CD4-positive, alpha-beta T cell treated with Interleukin-12 subunit alpha and Interleukin-12 subunit beta, for 1 hour (primary cell): ENCODE results near the gene YTHDC2.

Experiments
- DNase-seq: peaks from one replicate; pipeline ENCODE4 v3.0.0-alpha.2; 2020

YTHDC2 gene

GRCh38 chr5:113607361-113607760, 93.9 kb downstream of the YTHDC2 start:
- DNase-seq = no peak

- no peak for DNase-seq
These were observed 94.7 kb downstream of the YTHDC2 start for GRCh38 chr5:113608113-113608596.

DNA sequence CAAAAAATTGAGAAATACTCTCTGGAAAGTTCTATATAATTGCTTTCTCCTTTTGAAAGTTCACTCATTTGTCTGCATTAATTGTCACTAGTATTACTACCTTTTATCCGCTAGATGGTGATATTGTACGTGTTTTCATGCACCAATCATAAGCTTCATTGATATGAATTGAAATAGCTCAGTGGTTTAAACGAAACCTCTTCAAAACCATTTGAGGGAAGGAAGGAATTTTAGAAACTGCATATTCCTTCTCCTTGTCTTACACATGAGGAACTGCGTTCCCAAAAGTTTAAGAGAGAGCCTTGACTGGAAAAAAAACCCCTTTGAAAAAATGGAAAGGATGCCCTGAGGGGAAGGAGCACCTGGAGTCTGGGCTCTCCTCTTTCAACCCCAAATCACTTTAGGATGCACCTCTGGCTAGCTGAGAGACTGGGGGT, 98.6 kb downstream of the YTHDC2 start:
- DNase-seq = peak; percentile 44

DNA sequence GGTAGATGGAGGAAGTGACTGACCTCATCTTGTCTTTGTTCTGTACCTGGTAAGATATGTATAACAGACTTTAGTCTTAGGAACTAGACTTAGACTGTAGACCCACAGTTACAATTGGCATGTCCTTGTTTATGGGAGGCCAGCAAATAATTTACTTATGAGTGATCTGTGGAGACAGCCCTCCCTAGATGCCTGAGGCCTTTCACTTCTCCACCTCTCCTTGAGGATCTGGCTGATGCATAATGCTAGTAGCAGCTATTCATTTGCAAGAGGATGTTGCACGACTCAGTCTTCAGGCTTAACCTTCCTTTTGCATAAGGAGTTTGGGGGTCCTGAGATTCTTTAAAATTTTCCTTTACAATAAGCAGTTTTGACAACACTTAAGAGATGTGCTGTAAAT, 100.7 kb downstream of the YTHDC2 start:
- no peak for DNase-seq

DNA sequence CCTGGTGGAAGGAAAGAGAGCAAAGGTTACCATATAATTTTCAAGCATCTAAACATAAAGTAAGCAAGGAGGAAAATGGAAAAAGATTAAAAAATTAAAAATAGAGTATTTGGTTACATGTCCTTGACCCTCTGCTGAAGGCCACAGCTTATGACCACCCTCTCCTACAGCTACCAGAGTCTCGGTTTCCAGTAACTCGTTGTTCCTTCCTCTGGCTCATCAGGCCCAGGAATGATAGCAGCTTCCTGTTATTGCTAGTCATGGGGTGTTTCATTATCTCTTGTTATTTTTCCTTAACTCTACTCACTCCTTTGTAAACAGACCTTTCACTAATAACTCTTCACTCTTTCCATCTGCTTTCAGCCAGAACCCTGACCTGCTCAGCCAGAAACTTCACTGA, 102.2 kb downstream of the YTHDC2 start:
- DNase-seq = no peak

DNA sequence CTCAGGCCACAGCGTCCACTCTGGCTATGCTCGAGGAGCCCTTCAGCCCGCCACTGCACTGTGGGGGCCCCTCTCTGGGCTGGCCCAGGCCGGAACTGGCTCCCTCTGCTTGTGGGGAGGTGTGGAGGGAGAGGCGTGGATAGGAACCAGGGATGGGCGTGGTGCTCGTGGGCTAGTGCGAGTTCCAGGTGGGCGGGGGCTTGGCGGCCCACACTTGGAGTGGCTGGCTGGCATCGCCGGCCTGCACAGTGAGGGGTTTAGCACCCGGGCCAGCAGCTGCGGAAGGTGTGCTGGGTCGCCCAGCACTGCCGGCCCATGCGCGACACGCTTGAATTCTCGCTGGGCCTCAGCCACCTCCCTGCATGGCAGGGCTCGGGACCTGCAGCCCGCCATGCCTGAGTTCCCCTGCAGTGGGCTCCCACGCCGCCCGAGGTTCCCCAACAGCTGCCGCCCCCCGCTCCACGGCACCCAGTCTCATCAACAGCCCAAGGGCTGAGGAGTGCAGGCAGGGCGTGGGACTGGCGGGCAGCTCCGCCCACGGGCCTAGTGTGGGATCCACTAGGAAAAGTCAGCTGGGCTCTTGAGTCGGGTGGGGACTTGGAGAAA, 103.8 kb downstream of the YTHDC2 start:
- DNase-seq = no peak

- DNase-seq = no peak
These were observed 119.5 kb downstream of the YTHDC2 start for GRCh38 chr5:113632996-113633395.

DNA sequence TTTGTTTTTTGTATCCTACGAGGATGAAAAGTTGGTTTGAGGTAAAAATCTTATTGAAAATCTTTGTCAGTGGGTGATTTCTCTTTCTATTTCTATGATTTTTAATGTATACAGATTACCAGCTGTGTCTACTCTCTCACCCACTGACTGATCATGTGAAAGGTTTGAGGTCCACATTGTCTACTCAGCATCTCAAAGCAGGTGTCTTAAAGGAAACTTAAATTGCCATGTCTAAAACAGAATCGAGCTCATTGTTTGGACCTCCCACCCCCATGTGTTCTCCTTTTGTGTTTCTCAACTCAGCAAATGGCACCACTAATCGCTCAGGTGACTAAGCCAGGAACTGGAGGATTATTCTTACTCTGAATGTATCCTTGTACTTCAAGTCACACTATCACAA, 121.5 kb downstream of the YTHDC2 start:
- DNase-seq = no peak

DNA sequence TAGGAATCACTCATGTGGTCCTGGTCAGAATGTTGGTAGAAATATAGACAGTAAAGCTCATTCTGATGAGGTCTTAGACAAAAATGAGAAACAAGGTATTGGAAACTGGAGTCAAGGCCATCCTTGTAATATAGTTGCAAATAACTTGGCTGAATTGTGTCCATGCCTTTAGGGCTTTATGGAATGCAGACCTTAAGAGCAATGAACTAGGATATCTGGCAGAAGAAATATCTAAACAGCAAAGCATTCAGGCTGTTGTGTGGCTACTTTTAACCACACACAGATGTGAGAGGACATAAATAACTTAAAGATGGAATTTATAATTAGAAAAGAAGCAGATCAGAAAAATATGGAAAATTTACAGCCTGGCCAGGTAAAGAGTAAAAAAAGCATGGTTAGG, 128.2 kb downstream of the YTHDC2 start:
- DNase-seq = no peak
